Measurements from ENCODE around the gene MEMO1.

DNA sequence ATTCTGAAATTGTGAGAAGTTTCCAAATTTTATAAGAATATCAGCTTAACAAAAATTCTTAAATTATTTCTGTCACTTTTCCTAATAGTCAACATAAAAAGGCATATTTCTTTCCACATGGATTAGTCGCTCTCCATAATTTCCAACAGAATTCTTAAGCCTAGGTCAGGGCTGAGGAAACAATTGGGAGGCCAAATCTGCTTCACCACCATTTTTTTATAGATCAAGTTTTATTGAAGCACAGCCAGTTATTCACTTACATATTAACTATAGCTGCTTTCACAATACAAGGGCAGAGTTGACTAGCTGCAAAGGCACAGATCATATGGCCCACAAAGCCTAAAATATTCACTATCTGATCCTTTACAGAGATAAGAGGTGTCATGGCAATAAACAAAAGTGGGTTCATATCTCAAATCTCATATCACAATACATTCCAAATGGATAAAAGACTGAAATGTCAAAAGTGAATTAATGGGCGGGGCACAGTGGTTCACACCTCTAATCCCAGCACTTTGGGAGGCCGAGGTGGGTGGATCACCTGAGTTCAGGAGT, 18.7 kb downstream of the MEMO1 start:
- TF ChIP-seq, protein P1, sequence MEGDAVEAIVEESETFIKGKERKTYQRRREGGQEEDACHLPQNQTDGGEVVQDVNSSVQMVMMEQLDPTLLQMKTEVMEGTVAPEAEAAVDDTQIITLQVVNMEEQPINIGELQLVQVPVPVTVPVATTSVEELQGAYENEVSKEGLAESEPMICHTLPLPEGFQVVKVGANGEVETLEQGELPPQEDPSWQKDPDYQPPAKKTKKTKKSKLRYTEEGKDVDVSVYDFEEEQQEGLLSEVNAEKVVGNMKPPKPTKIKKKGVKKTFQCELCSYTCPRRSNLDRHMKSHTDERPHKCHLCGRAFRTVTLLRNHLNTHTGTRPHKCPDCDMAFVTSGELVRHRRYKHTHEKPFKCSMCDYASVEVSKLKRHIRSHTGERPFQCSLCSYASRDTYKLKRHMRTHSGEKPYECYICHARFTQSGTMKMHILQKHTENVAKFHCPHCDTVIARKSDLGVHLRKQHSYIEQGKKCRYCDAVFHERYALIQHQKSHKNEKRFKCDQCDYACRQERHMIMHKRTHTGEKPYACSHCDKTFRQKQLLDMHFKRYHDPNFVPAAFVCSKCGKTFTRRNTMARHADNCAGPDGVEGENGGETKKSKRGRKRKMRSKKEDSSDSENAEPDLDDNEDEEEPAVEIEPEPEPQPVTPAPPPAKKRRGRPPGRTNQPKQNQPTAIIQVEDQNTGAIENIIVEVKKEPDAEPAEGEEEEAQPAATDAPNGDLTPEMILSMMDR (IDR thresholded peaks at IDR 0.05): no peak
- no peak for TF ChIP-seq POLR2A (IDR thresholded peaks at IDR 0.05)
